Stimulated activated naive CD8-positive, alpha-beta T cell treated with anti-CD3 and anti-CD28 coated beads, Interleukin-15, Interleukin-2, amounts not matched to agents 100 U/mL and 50 U/mL, for 24 hours (primary cell): ENCODE results near the gene SEC62.

ENCODE experiments used
- ATAC-seq: fragments of 150-1000 bp; cut with Tn5 transposase; one replicate; pipeline ENCODE4 v1.10.0; 2021
- DNase-seq: peaks from one replicate; pipeline ENCODE4 v3.0.0; 2021

SEC62 gene

DNA sequence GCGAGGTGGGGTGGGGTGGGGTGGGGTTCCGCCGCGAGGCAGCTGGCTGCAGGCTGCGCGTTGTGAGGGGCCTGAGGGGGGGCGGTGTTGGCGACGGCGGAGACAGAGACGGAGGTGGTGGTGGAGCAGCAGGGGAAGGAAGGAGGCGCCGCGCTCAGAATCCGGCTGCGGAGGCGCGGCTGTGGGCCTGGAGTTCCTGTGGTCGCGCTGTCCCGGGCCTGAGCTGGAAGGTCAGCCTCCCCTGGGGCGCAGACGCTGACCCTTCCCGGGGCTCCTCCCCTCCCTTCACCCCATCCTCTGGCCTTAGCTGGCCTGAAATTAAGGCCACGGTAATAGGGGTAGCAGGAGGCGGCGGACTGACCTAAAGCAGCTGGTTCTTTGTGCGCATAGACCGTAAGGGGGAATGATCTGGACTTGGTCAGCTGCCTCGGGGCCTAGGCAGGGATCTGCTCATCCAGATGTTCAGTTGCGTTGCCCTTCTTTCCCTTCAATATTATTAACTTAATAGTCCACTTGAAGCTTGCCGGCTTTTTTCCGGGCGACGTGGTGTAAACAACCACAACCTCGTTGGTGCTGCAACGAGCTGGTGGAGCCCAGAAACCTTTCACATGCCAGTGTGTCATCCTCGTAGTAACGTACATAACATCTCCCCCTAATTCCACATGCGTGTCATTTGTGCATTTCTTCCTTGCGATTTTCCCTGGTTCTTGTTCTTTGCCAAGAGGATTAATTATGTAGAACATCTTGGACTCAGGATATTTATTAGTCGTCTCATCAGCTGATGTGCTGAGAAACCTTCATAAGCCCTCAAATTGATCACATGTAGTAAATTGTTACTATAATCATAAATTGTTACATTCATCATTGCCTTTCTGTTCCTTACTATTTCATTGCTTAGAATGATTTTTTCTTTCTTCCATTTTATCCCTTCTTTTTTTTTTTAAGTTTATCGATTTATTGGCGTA lies 626 bp downstream of the SEC62 start:
- DNase-seq = peak; percentile 45
- ATAC-seq = peak; percentile 69

DNA sequence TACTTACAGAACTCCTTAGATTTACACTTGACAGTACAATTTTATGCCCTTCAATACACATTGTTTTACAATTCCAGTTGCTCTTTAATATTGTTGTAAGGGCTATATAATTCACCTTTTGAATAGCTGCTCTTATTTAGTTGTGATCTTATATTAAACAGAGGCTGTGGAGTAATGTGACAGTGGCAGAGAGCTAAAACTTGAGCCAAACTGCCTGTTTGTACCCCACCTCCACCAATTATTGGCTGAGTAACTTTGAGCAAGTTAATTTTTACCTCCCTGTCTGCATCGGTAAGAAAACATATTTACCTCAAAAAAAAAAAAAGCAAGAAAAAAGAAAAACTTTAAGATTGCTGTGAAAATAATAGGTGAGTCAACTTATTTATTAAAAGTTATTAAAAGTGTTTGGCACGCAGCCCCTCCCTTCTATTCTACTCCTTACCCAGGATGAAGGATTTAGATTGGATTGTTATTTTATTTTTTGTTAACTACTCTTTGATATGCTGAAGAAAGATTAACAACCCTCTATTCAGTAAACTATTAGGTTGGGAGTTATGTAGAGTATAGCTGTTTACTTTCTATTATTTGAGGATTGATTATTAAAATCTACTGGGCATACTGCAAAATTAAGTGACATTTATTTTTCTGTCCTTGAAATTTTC lies 1.7 kb downstream of the SEC62 start:
- DNase-seq (no peak), ATAC-seq (no peak)

DNA sequence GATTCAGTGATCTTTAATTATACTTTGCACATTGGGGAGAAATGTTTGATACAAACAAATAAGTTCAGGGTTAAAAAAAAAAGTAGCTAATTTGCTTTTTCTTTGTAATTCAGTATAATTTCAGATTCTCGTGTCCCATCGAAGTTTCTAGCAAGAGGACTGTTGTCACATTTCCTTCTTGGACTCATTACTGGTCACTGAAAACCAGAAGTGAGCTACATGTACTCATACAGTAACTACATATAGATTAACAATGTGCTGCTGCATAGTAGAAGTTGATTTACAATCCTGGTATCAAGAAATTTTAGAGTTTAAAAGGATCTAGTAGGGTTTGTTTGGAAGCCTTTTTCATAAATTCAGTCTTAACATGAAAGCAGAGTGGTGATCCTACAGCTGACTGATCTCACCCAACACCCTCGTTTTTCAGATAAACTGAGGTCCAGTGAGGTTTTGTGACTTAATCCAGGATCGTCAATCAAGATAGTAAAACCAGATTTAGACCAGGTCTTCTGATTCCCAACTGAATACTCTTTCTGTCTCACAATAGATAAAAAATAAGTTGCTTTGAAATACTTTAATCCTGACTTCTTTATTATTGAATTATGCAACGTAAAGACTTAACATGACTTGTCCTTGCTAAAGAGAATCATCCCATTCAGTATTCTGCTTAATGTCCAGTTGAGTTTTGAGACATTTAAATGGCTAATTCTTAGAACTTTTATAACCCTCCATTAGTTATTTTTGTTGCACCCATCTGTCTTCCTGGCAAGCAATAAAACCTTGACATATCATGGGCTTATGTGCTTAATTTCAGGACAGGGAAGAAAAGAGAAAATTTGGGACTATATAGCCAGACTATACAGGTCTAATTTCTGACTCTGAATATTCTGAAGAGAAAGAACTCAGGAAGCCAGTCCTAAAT lies 2.8 kb downstream of the SEC62 start:
- DNase-seq = no peak

DNA sequence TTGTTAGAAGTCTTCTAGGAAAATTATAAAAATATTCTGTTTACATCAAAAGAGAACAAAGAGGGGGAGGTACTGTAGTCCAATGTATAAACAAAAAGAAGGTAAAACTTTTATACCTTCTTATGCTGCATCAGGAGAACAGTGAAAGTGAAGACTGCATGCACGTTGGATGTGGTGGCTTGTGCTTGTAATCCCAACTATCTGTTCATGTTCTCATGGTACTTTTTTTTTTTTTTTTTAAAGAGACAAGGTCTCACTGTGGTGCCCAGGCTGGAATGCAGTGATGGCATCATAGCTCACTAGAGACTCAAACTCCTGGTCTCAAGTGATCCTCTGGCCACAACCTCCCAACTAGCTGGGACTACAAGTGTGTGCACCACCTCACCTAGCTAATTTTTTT lies 4.2 kb downstream of the SEC62 start:
- ATAC-seq = no peak
- no peak for DNase-seq

More for the DNA sequence above, 2.8 kb downstream of the SEC62 start:
- no peak for ATAC-seq

DNA sequence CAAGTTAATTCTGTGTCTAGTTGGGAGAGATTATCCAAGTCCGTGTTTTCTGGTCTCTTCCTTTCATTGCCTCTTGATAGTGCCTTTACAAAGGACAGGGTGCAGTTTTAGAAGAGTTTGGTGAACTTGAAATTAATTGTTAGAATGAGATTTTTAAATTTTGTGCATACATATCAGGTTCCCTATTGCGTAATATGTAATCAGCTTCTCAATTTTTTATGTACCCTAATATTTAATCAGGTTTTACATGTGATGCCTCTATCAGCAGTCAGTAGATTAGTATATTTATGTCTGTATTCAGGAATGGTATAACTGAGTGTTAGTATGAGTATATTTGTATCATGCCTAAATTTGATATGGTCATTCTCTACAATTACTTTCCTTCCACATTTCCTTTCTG lies 4.9 kb downstream of the SEC62 start:
- no peak for ATAC-seq
- no peak for DNase-seq

DNA sequence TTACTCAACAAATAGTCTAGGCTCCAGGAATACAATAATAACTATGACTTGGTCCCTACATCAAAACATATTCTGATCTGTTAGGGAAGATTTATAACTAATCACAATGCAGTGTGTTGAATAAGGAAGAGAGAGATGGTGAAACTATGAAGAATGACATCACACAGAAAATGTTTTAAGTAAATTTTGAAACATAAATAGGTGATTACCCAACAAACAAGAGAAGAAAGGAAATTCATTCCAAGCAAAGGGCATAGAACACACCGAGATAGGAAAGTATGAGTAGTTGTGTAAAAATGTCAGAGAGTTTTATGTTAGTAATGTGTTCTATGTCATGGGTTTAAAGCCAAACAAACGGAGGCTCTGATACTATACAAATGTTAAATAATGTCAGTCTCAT lies 13.4 kb downstream of the SEC62 start:
- DNase-seq (no peak), ATAC-seq (peak; percentile 36)

DNA sequence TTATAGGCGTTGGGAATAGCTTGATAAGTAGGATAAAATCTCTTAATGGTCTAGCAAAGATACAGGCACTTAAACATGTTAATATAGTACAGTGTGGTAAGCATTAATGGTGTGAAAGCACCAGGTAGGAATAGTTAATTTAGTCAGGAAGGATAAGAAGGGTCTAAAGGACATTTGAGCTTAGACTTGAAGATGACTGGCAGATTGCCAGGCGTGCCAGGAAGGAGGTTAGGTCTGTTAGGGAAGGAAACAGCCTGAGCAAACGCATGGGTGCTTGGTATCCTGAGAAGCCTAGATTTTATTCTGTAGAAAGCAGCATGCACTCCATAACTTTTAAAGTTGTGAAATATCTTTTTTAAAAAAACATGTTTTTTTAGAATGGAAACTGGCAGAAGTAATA lies 17.7 kb downstream of the SEC62 start:
- no peak for ATAC-seq
- no peak for DNase-seq

DNA sequence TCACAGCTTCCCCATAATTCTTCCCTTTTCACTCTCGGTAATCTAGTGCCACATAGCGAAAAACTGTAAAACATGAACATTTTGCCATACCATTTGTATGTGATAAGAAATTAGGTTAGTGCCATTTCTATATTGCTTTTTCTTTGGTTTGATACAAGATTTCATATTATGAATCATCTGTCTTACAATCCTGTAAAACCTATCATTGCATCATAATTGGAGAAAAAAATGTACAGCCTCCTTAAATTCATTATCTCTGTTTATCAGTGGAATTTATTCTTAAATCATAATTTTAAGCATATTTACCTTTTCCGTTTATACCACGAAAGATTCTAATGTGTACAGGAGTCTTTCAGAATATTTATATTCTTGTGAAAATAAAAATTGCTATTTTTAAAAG lies 23.8 kb downstream of the SEC62 start:
- no peak for DNase-seq
- ATAC-seq = no peak

DNA sequence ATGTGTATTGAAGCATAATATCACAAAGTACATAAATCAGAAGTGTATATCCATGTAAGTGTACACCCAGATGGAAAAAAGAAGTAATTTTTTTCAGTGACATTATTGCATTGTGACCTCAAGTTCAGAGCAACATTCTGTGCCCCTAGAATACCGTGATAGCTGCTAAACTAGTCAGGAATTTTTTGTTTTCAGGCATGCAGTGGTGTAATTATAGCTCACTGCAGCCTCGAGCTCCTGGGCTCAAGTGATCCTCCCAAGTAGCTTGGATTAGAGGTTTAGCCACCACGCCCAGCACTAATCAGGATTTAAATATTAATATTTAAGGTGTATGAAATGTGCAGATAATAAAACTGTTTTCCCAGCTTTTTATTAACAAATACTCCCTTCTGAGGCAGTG lies 25.5 kb downstream of the SEC62 start:
- DNase-seq (no peak), ATAC-seq (no peak)

DNA sequence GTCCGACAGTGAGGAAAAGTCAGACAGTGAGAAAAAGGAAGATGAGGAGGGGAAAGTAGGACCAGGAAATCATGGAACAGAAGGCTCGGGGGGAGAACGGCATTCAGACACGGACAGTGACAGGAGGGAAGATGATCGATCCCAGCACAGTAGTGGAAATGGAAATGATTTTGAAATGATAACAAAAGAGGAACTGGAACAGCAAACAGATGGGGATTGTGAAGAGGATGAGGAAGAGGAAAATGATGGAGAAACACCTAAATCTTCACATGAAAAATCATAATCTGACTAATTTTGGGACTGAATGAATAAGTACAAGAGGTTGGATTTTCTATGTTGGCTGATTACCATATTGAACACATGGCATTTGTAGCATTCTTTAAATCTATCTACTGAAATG lies 26.2 kb downstream of the SEC62 start:
- no peak for ATAC-seq
- no peak for DNase-seq

DNA sequence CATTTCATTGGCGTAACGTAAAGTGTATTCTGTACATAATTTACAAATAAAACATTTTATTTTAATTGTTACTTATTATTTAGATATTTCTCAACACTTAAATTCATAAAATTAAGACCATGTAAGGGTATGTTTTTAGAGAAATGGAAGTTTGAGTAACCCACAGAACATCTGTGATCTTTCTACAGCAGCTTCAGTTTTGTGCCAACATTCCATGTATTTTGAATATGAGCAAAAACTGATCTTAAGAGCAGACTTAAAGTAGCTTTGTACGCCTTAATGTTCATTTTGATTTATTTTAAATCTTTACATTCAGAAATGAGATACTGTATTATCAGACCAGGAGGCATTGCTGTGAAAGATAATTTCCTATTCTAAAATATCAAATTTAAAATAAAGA lies 27.2 kb downstream of the SEC62 start:
- DNase-seq = no peak
- ATAC-seq = no peak

DNA sequence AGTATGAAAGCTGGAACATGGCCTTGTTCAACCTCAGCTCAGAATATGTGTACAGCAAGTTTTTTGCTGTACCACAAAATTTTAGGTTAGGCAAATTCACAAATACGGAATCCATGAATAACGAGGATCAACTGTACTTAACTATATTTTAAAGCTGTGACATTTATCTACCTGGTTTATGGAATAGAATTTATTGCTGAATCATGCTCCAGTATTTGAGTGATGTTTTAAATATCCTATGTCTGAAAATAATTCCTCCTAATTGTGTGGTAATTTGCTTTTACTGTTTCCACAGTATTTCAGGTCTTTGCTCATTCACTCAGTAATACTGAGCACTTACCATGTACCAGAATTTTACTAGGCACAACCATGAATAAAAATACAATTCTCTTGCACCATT lies 29.5 kb downstream of the SEC62 start:
- DNase-seq (no peak), ATAC-seq (no peak)

DNA sequence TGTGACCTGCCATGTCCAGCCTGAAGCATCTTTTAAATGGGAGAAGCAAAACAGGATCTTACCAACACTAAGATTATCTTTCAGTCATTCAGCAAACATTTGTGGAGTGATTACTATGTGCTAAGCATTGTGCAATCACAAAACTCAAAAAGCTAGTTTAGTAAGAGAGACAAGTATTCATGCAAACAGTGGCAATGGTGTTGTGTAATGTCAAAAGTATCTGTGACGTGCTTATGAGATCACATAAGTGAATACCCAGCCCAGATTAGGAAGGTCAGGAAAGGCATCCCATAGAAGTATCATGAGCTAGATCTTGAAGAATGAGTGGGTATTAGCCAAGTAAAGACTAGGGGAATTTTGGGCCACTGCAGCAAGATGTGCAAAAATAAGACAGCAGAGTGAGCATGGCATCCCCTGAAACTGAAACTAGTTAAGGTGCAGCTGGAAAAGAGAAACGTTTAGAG lies 32.1 kb downstream of the SEC62 start:
- DNase-seq = no peak
- ATAC-seq = peak; percentile 11

DNA sequence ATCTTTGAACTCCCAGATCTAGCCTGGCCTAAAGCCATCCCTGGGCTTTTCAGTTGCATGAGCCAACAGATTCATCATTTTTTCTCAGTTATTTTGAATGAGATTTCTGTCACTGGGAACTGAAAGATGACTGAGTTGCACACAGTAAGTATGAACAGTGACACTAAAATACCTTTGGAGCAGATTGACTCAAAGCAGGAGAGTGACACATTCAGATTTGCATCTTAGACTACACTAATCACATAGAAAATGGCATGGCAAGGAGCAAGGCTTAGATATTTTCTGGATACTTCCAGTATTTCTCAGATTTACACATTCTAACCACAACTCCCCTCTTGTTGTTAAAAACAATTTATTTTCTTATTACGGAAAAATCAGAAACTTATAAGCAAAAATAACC lies 32.8 kb downstream of the SEC62 start:
- ATAC-seq = peak; percentile 92
- DNase-seq = no peak

DNA sequence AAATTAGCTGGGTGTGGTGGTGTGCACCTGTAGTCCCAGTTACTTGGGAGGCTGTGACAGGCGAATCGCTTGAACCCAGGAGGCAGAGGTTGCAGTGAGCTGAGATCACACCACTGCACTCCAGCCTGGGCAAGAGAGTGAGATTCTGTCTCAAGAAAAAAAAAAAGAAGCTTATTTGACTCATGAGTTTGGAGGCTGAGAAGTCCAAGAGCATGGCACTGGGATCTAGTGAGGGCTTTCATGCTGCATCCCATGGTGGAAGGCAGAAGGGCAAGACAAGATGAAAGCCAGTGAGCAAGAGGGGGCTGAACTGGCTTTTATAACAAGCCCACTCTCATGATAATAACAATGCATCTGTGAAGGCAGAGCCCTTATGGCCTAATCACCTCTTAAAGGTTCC lies 33.4 kb downstream of the SEC62 start:
- DNase-seq = no peak
- no peak for ATAC-seq

DNA sequence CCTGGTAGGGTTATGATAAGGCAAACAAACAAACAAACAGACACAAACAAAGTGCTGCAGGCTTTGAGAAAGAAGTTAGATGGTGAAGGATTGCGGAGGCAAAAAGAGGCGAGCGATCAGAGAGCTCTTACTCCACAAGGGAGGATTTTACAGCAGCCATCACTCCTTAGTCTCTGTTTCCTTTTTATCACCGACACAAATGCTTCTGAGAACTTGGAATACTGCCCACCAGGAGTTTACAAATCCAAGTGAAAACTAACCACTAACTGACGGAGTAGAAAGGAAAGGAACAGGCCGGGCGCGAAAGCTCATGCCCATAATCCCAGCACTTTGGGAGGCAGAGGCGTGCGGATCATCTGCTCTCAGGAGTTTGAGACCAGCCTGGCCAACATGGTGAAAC lies 35.6 kb downstream of the SEC62 start:
- DNase-seq (no peak), ATAC-seq (no peak)

DNA sequence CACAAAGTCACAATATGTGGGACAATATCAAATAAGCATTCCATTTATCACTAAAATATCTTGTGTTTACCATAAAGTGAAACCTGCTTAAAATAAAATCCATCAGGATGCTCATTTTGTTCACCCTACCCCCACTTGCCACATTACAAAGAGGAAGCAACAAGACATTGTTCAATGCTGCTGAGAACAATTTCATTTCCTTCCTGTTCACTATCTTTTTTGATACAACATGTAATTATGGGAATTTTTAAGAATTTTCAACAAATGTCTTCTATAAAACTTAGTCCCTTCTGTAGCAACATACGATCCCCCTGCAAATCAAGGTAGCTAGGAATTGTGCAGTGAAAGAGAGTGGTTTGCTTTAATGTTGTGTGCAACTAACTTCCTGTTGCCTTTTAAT lies 36.3 kb downstream of the SEC62 start:
- ATAC-seq (no peak), DNase-seq (no peak)

DNA sequence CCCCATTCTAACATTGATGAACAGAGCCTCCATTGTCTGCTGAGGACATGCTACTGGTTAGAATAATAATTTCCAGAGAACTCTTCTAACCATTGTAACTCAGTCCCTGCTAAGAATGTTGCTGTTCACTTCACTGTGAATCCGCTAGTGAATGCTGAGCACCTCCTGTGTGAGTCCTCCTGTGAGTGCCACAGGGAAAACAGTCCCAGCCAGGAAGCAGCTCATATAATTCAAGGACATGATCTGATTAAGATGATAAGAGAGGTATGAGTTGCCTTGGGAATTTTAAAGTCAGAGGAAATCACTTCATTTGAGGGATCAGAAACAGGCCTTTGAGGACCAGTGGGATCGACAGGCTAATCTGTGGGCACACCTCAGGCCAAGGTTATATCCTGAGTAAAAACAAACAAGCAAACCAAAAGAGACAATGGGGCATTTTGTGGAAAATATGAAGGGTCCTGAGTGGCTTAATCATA lies 37.3 kb downstream of the SEC62 start:
- ATAC-seq (no peak), DNase-seq (no peak)

DNA sequence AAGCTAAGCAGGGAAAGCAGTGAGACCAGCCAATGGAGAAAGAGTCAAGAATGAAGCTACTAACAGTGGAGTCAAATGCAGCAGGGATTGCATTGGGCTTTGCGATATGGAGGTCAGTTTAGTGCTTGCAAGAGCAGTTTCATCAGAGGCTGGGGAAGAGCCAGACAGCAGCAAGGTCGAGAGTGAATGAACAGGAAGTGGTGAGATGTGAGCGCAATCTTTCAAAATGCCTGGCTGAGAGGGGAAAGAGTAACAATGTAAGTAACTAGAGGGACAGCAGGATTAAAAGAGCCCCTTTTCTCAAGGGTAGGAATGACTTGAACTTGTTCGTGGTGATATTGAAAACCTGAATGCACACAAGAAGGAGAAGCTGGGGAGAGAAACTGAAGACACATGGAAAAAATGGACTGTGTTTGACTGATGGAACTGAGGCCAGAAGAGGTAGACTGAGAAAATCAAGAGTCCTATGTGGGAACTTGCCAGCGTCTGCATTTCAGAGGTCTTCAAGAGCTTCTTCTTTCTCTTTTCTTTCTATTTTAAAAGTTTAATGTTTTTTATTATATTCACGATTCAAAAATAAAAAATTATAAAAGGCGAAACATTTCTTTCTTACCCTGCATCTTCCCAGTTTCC lies 40.5 kb downstream of the SEC62 start:
- DNase-seq (peak; percentile 32), ATAC-seq (peak; percentile 79)

DNA sequence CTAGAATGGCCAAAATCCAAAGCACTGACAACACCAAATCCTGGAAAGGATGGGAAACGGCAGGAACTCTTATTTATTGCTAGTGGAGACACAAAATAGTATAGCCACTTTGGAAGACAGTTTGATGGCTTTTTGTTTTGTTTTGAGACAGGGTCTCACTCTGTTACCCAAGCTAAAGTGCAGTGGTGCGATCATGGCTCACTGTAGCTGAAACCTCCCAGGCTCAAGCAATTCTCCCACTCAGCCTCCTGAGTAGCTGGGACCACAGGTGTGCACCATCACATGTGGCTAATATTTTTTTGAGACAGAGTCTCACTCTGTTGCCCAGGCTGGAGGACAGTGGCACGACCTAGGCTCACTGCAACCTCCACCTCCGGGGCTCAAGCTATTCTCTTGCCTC lies 43.9 kb downstream of the SEC62 start:
- DNase-seq (no peak), ATAC-seq (no peak)

DNA sequence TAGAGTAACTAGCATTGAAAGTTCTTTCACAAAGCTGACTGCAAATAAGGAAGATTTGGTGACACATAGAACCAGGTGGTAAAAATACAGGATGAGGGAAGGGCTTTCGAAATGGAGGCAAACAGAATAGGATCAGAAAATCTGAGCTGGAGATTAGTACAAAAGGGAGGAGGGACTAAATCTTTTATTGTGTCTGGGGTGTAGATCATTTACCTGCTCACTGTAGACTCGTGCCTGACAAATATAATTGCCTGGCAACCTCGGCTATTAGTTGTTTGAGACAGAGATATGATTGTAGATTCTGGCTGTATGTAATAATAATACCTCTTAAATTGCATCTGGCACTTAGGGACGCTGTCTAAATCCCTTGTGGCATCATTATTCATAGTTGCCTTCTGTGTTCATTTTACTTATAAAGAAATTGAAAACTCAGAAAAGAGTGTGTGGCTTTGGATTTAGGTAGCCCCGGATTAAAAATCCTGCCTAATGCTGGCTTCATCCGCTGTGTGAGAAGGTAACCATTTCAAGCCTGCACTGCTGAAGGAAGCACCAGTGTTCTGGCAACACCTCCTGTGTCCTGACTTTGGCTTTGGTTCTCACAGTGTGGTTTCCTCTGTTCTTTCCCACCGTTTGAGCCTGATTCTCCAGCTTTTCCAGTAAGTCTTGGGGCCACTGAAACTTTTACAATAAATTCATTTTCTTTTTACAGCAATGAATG lies 46.2 kb downstream of the SEC62 start:
- ATAC-seq (no peak), DNase-seq (no peak)
